Activated CD4-positive, CD25-positive, alpha-beta regulatory T cell treated with anti-CD3 and anti-CD28 coated beads, Interleukin-2, amount 50 U/mL, for 72 hours (primary cell): ENCODE data around the gene MAMSTR.
"Not testable (repeated sequence)": the region's sequence is repeated elsewhere in the genome, so short reads cannot be mapped to it uniquely, and the experiment has no call there.

Experiments
- DNase-seq: peaks from one replicate; pipeline ENCODE4 v3.0.0; 2021

The MAMSTR gene

GRCh38 chr19:48683349-48683748 is 36.2 kb downstream of the MAMSTR start:
- DNase-seq = no peak

GRCh38 chr19:48681127-48681470 is 38.4 kb downstream of the MAMSTR start:
- DNase-seq = no peak

- DNase-seq = no peak
Measured at GRCh38 chr19:48680436-48681126, 38.9 kb downstream of the MAMSTR start.

GRCh38 chr19:48680006-48680405 is 39.5 kb downstream of the MAMSTR start:
- DNase-seq = not testable (repeated sequence)

GRCh38 chr19:48678201-48678600 is 41.3 kb downstream of the MAMSTR start:
- DNase-seq = no peak

- no peak for DNase-seq
Measured at GRCh38 chr19:48676887-48677286, 42.6 kb downstream of the MAMSTR start.

- no peak for DNase-seq
Measured at GRCh38 chr19:48676487-48676886, 43.0 kb downstream of the MAMSTR start.

- DNase-seq = peak; percentile 69
Measured at GRCh38 chr19:48674921-48675824, 44.4 kb downstream of the MAMSTR start.

- no peak for DNase-seq
Measured at GRCh38 chr19:48674216-48674809, 45.2 kb downstream of the MAMSTR start.

- DNase-seq = no peak
Measured at GRCh38 chr19:48673436-48674100, 46.0 kb downstream of the MAMSTR start.

- no peak for DNase-seq
Measured at GRCh38 chr19:48672994-48673393, 46.5 kb downstream of the MAMSTR start, which contains the start of gene NTN5. Gene NTN5 (minus strand): TSS chr19:48673017. CDS start chr19:48670986, 2,031 bp downstream.

- DNase-seq = no peak
Measured at GRCh38 chr19:48671446-48671995, 48.0 kb downstream of the MAMSTR start.

GRCh38 chr19:48670699-48671445 is 48.7 kb downstream of the MAMSTR start:
- DNase-seq = no peak

- DNase-seq = no peak
Measured at GRCh38 chr19:48669903-48670668, 49.4 kb downstream of the MAMSTR start.

GRCh38 chr19:48668761-48669160 is 50.8 kb downstream of the MAMSTR start:
- DNase-seq = no peak

GRCh38 chr19:48668332-48668731 is 51.2 kb downstream of the MAMSTR start:
- DNase-seq = no peak

- DNase-seq = no peak
Measured at GRCh38 chr19:48665786-48666185, 53.7 kb downstream of the MAMSTR start.

GRCh38 chr19:48664476-48664875 is 55.0 kb downstream of the MAMSTR start:
- DNase-seq = no peak

GRCh38 chr19:48663667-48664066 is 55.9 kb downstream of the MAMSTR start:
- DNase-seq = no peak
